PC-3 (cell line): Measurements from ENCODE around the gene UMAD1. TPM values are rescaled to one million over a fixed set of nuclear protein-coding genes. Genes with fewer than 3 reads are reported as not detected.

Experiments used
- ATAC-seq: fragments of 200-7000 bp; cut with Tn5 transposase; 2 replicates; pipeline ENCODE4 v1.9.1; 2020; ENCODE audit warnings: mild to moderate bottlenecking, moderate library complexity
- BruUV-seq: library from RNA; stranded (reverse); fragments of 400-500 nt; replicated peaks from 2 replicates; lab custom pipeline; 2021; lab: Mats Ljungman, UMichigan
- CTCF ChIA-PET: fragments of 300-600 bp; sonication (Branson Sonifier 250); formaldehyde crosslinking; loops from one replicate; lab custom pipeline; 2022; ENCODE audit warnings: antibody characterized with exemption; lab: Charles Lee
- POLR2A ChIA-PET: fragments of 300-600 bp; sonication (Branson Sonifier 250); formaldehyde crosslinking; loops from one replicate; lab custom pipeline; 2022; ENCODE audit warnings: antibody characterized with exemption; ENCODE audit not compliant: unreplicated experiment; lab: Charles Lee
- DNase-seq: peaks from one replicate; pipeline ENCODE4 v3.0.0-alpha.2; 2015
- H2AFZ ChIP-seq: fragments of 300-600 bp; sonication (generic); 2 replicates; pipeline ENCODE4 v1.6.0; 2016; ENCODE audit warnings: antibody characterized with exemption, low read length
- H3F3A ChIP-seq: fragments of 300-600 bp; sonication (generic); one replicate; pipeline ENCODE4 v1.6.0; 2017; ENCODE audit warnings: antibody characterized with exemption, low read length, control low read depth, mild to moderate bottlenecking; ENCODE audit not compliant: unreplicated experiment
- H3K27ac ChIP-seq: fragments of 300-600 bp; sonication (generic); 2 replicates; pipeline ENCODE4 v1.5.1; 2016; ENCODE audit warnings: mild to moderate bottlenecking, low read length
- H3K27me3 ChIP-seq: fragments of 300-600 bp; sonication (generic); 2 replicates; pipeline ENCODE4 v1.6.1; 2016; ENCODE audit warnings: low read length, mixed read lengths
- H3K36me3 ChIP-seq: fragments of 300-600 bp; sonication (generic); 2 replicates; pipeline ENCODE4 v1.6.1; 2016; ENCODE audit warnings: low read depth, mixed run types, low read length, mixed read lengths
- H3K4me1 ChIP-seq: fragments of 300-600 bp; sonication (generic); 2 replicates; pipeline ENCODE4 v1.5.1; 2016; ENCODE audit warnings: low read length; ENCODE audit not compliant: insufficient read depth
- H3K4me2 ChIP-seq: fragments of 300-600 bp; sonication (generic); 2 replicates; pipeline ENCODE4 v1.6.0; 2016; ENCODE audit warnings: low read length
- H3K4me3 ChIP-seq: fragments of 300-600 bp; sonication (generic); 2 replicates; pipeline ENCODE4 v1.5.1; 2016; ENCODE audit warnings: mild to moderate bottlenecking, low read length, mixed read lengths
- H3K79me2 ChIP-seq: fragments of 300-600 bp; sonication (generic); 2 replicates; pipeline ENCODE4 v1.6.1; 2017; ENCODE audit warnings: low read length, mixed read lengths
- H3K9ac ChIP-seq: fragments of 300-600 bp; sonication (generic); 2 replicates; pipeline ENCODE4 v1.6.0; 2016; ENCODE audit warnings: mild to moderate bottlenecking, low read length
- H3K9me2 ChIP-seq: fragments of 300-600 bp; sonication (generic); replicated peaks from 2 replicates; pipeline ENCODE4 v1.6.1; 2016; ENCODE audit warnings: mixed run types, low read length, mixed read lengths
- H3K9me3 ChIP-seq: fragments of 300-600 bp; sonication (generic); 2 replicates; pipeline ENCODE4 v1.6.1; 2016; ENCODE audit warnings: low read length, mixed read lengths
- H4K20me1 ChIP-seq: fragments of 300-600 bp; sonication (generic); 2 replicates; pipeline ENCODE4 v1.6.1; 2016; ENCODE audit warnings: low read length, mixed read lengths
- CTCF ChIP-seq: fragments of 300-600 bp; sonication (generic); conservative IDR thresholded peaks from 2 replicates; pipeline ENCODE4 v1.5.1; 2017; ENCODE audit warnings: antibody characterized with exemption, low read depth, mild to moderate bottlenecking, low read length
- EZH2 ChIP-seq: fragments of 300-600 bp; sonication (generic); IDR thresholded peaks from one replicate; pipeline ENCODE4 v1.6.1; 2017; ENCODE audit warnings: antibody characterized with exemption, mild to moderate bottlenecking, low read length; ENCODE audit not compliant: unreplicated experiment
- EZH2phosphoT487 ChIP-seq: fragments of 300-600 bp; sonication (generic); IDR thresholded peaks from 2 replicates; pipeline ENCODE4 v1.6.1; 2018; ENCODE audit warnings: mild to moderate bottlenecking, antibody characterized with exemption, low read length, borderline replicate concordance
- intact Hi-C: fragments of 100-400 bp; cut with micrococcal nuclease; formaldehyde crosslinking; loops from 2 replicates; pipeline ENCODE4 v1.9.0; 2023
- total RNA-seq: library from RNA; depleted of rRNA; stranded (reverse); fragments of >200 nt; gene quantifications from 2 replicates; pipeline ENCODE4 v1.2.3, GENCODE V29; 2014

Gene UMAD1
- total RNA-seq, 1 experiment from 2014 or later = 8.9 TPM

GRCh38 chr7:7739204-7740036, 98.9 kb downstream of the UMAD1 start:
- POLR2A ChIA-PET = interaction anchor here (0.6 kb wide), 1 partner anchor 9 kb away, joined by 3 read pairs; no protein-coding TSS in a partner anchor
- Histone ChIP-seq H3K9me3 (no peaks in the 10 kb centered on the region), H3K27me3 (no peaks in the 10 kb centered on the region), H3K9me2 (no peaks in the 10 kb centered on the region), H2AFZ (no peak overlapping the region), H3K4me1 (peaks cover 24% of the 10 kb centered on the region), H3K36me3 (no peaks in the 10 kb centered on the region), H3K4me2 (no peak overlapping the region), H3K79me2 (no peaks in the 10 kb centered on the region), H3K9ac (no peak overlapping the region), H4K20me1 (no peaks in the 10 kb centered on the region), H3F3A (no peaks in the 10 kb centered on the region), H3K4me3 (no peak overlapping the region), H3K27ac (no peak overlapping the region)
- DNase-seq (no peak), ATAC-seq (no peak)
- intact Hi-C loops = no loop called here
- CTCF ChIA-PET = interaction anchor here (0.6 kb wide), 1 partner anchor 58 kb away, joined by 4 read pairs; no protein-coding TSS in a partner anchor
- no peak for TF ChIP-seq EZH2phosphoT487
- no TSS peak for BruUV-seq

DNA sequence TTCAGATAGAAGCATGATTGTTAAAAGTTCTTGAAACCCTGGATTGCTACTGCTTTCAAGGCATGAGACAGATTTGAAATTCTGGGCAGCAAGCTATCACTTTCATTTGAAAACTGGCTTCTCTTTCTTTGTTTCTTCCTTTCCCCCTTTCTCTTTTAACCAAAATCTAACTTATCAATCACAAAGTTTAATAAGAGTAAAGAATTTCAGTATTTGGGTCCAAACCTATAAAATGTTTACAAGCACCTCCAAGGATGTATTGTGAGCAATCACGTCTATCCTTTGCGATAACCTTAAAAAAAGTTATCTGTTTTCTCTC, 99.4 kb downstream of the UMAD1 start:
- H3K27ac ChIP-seq = no peak overlapping the region
- intact Hi-C loops = no loop called here

GRCh38 chr7:7742223-7742622, 101.7 kb downstream of the UMAD1 start:
- Histone ChIP-seq H3K27ac (no peak overlapping the region), H3K9ac (no peak overlapping the region), H2AFZ (no peak overlapping the region), H3K27me3 (no peaks in the 10 kb centered on the region), H3K4me1 (peaks cover 23% of the 10 kb centered on the region), H3K36me3 (no peaks in the 10 kb centered on the region), H3K4me2 (no peak overlapping the region), H3K79me2 (no peaks in the 10 kb centered on the region), H3K9me2 (no peaks in the 10 kb centered on the region), H4K20me1 (no peaks in the 10 kb centered on the region), H3F3A (no peaks in the 10 kb centered on the region), H3K4me3 (no peak overlapping the region), H3K9me3 (no peaks in the 10 kb centered on the region)
- intact Hi-C loops = no loop called here
- BruUV-seq = no TSS peak
- no peak for TF ChIP-seq EZH2
- TF ChIP-seq EZH2phosphoT487 = no peak
- 0 out of 2 replicates have a peak, but pooled peaks have one; percentile 14 for TF ChIP-seq CTCF
- CTCF ChIA-PET = no interaction called here
- POLR2A ChIA-PET = no interaction called here
- ATAC-seq (no peak), DNase-seq (no peak)

More for the DNA sequence above, 99.4 kb downstream of the UMAD1 start:
- TF ChIP-seq CTCF (no peak), EZH2phosphoT487 (no peak), EZH2 (no peak)
- BruUV-seq = no TSS peak
- Histone ChIP-seq H3K4me3 (no peak overlapping the region), H3K4me1 (peaks cover 24% of the 10 kb centered on the region), H3F3A (no peaks in the 10 kb centered on the region), H2AFZ (no peak overlapping the region), H3K4me2 (no peak overlapping the region), H4K20me1 (no peaks in the 10 kb centered on the region), H3K9ac (no peak overlapping the region), H3K9me2 (no peaks in the 10 kb centered on the region), H3K36me3 (no peaks in the 10 kb centered on the region), H3K79me2 (no peaks in the 10 kb centered on the region), H3K27me3 (no peaks in the 10 kb centered on the region), H3K9me3 (no peaks in the 10 kb centered on the region)
- CTCF ChIA-PET = no interaction called here
- no peak for ATAC-seq
- DNase-seq = no peak
- POLR2A ChIA-PET = interaction anchor here (0.6 kb wide), 1 partner anchor 9 kb away, joined by 3 read pairs; no protein-coding TSS in a partner anchor
